OCI-LY7 (cell line): Measurements from ENCODE around the gene HYLS1. TPM values are rescaled to one million over a fixed set of nuclear protein-coding genes. Genes with fewer than 3 reads are reported as not detected.

Source experiments
- BruUV-seq: library from RNA; stranded (reverse); fragments of 400-500 nt; replicated peaks from 2 replicates; lab custom pipeline; 2021; lab: Mats Ljungman, UMichigan
- CTCF ChIA-PET: fragments of 300-600 bp; sonication (Branson Sonifier 250); formaldehyde crosslinking; loops from one replicate; lab custom pipeline; 2022; ENCODE audit warnings: antibody characterized with exemption; ENCODE audit not compliant: unreplicated experiment; lab: Charles Lee
- POLR2A ChIA-PET: fragments of 300-600 bp; sonication (Branson Sonifier 250); formaldehyde crosslinking; loops from one replicate; lab custom pipeline; 2022; ENCODE audit warnings: antibody characterized with exemption; lab: Charles Lee
- DNase-seq: peaks from one replicate; pipeline ENCODE4 v3.0.0-alpha.2; 2015; ENCODE audit warnings: low spot score
- H2AFZ ChIP-seq: fragments of 200-600 bp; sonication (generic), shearing (Covaris generic); 2 replicates; pipeline ENCODE4 v1.6.1; 2014; ENCODE audit warnings: mild to moderate bottlenecking, antibody characterized with exemption, low read length, moderate library complexity
- H3K27ac ChIP-seq: fragments of 200-600 bp; sonication (generic); 2 replicates; pipeline ENCODE4 v1.5.1; 2014; ENCODE audit warnings: mixed run types, low read depth, mild to moderate bottlenecking, moderate library complexity, low read length, inconsistent platforms; ENCODE audit not compliant: poor library complexity, severe bottlenecking
- H3K36me3 ChIP-seq: fragments of 200-600 bp; sonication (generic); 2 replicates; pipeline ENCODE4 v1.6.1; 2014; ENCODE audit warnings: mild to moderate bottlenecking, antibody characterized with exemption, low read length, moderate library complexity, mixed read lengths; ENCODE audit not compliant: insufficient read depth
- H3K4me1 ChIP-seq: fragments of 200-600 bp; sonication (generic); 2 replicates; pipeline ENCODE4 v1.5.1; 2014; ENCODE audit warnings: mild to moderate bottlenecking, low read length; ENCODE audit not compliant: insufficient read depth, poor library complexity, severe bottlenecking
- H3K4me2 ChIP-seq: fragments of 200-600 bp; sonication (generic); 2 replicates; pipeline ENCODE4 v1.6.1; 2014; ENCODE audit warnings: mild to moderate bottlenecking, low read length
- H3K4me3 ChIP-seq: fragments of 200-600 bp; sonication (generic); 2 replicates; pipeline ENCODE4 v1.5.1; 2014; ENCODE audit warnings: mild to moderate bottlenecking, low read depth, low read length; ENCODE audit not compliant: poor library complexity, severe bottlenecking
- H3K79me2 ChIP-seq: fragments of 200-600 bp; sonication (generic); 2 replicates; pipeline ENCODE4 v1.6.1; 2016; ENCODE audit warnings: low read depth, mild to moderate bottlenecking, low read length, moderate library complexity, mixed read lengths; ENCODE audit not compliant: insufficient read depth
- H3K9me2 ChIP-seq: fragments of 200-600 bp; sonication (generic); 2 replicates; pipeline ENCODE4 v1.6.1; 2016; ENCODE audit warnings: mild to moderate bottlenecking, low read length, mixed read lengths; ENCODE audit not compliant: insufficient read depth
- H3K9me3 ChIP-seq: fragments of 200-600 bp; sonication (generic); 2 replicates; pipeline ENCODE4 v1.6.1; 2014; ENCODE audit warnings: mild to moderate bottlenecking, mixed run types, low read length, mixed read lengths
- H4K20me1 ChIP-seq: fragments of 200-600 bp; sonication (generic); 2 replicates; pipeline ENCODE4 v1.6.1; 2014; ENCODE audit warnings: mild to moderate bottlenecking, antibody characterized with exemption, low read length, moderate library complexity, mixed read lengths; ENCODE audit not compliant: insufficient read depth
- EZH2phosphoT487 ChIP-seq: fragments of 200-600 bp; sonication (generic); IDR thresholded peaks from 2 replicates; pipeline ENCODE4 v1.6.1; 2018; ENCODE audit warnings: low read depth, borderline replicate concordance, mild to moderate bottlenecking, mixed run types, antibody characterized with exemption, low read length, moderate library complexity, mixed read lengths
- intact Hi-C: fragments of 100-400 bp; cut with micrococcal nuclease; formaldehyde crosslinking; loops from one replicate; pipeline ENCODE4 v1.10.0; 2022; ENCODE audit not compliant: unreplicated experiment
- total RNA-seq, 2 experiments: library from RNA; depleted of rRNA in 1 of 2; stranded (reverse); fragments of >200 nt in 1 of 2; shearing (Covaris generic) in 1 of 2; gene quantifications; 2 replicates each; pipeline ENCODE4 v1.2.3, GENCODE V29; 2014 to 2022
- TF ChIP-seq, protein P1 (sequence below): fragments of 200-600 bp; sonication (generic); conservative IDR thresholded peaks from 2 replicates; pipeline ENCODE4 v1.5.1; 2014; ENCODE audit warnings: mild to moderate bottlenecking, antibody characterized with exemption, low read length, moderate library complexity, mixed read lengths

The HYLS1 gene
- total RNA-seq, 2 experiments from 2014 or later, result 18.3 to 31.5 TPM

- ChIA-PET POLR2A (no interaction called here), CTCF (no interaction called here)
- Histone ChIP-seq H2AFZ (no peak overlapping the region), H3K4me2 (no peak overlapping the region), H3K27ac (no peak overlapping the region), H3K36me3 (no peaks in the 10 kb centered on the region), H3K4me1 (no peaks in the 10 kb centered on the region), H4K20me1 (no peaks in the 10 kb centered on the region), H3K9me2 (no peaks in the 10 kb centered on the region), H3K4me3 (no peak overlapping the region), H3K9me3 (no peaks in the 10 kb centered on the region), H3K79me2 (no peaks in the 10 kb centered on the region)
- no peak for DNase-seq
- no TSS peak for BruUV-seq
- TF ChIP-seq, protein P1, sequence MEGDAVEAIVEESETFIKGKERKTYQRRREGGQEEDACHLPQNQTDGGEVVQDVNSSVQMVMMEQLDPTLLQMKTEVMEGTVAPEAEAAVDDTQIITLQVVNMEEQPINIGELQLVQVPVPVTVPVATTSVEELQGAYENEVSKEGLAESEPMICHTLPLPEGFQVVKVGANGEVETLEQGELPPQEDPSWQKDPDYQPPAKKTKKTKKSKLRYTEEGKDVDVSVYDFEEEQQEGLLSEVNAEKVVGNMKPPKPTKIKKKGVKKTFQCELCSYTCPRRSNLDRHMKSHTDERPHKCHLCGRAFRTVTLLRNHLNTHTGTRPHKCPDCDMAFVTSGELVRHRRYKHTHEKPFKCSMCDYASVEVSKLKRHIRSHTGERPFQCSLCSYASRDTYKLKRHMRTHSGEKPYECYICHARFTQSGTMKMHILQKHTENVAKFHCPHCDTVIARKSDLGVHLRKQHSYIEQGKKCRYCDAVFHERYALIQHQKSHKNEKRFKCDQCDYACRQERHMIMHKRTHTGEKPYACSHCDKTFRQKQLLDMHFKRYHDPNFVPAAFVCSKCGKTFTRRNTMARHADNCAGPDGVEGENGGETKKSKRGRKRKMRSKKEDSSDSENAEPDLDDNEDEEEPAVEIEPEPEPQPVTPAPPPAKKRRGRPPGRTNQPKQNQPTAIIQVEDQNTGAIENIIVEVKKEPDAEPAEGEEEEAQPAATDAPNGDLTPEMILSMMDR, result no peak
- no peak for TF ChIP-seq EZH2phosphoT487
- intact Hi-C loops, result no loop called here
Observed at GRCh38 chr11:125931116-125931515, 43.6 kb downstream of the HYLS1 start.

DNA sequence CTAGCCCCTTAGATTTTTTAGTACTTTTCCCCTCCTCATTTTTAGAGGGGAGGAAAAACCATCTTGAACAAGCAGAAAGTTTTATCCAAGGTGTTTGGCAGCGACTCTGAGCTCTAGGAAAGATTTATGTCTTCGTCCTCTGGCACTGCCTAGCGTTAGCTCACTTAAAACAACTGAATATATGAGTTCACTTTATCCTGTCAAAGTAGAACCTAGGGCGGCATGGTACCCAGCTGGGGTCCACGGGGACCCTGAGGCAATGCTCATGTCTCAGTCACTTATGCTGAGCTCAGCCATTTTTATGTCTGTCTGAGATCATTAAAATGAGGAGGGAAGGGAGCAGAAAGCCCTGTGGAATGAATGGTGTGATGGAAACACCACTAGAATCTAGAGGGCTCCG, 44.2 kb downstream of the HYLS1 start:
- BruUV-seq, result no TSS peak
- H3K4me3 ChIP-seq, result no peak overlapping the region
- POLR2A ChIA-PET, result interaction anchor here (0.9 kb wide), 1 partner anchor 296 kb away, joined by 3 read pairs; no protein-coding TSS in a partner anchor
- H4K20me1 ChIP-seq, result no peaks in the 10 kb centered on the region
- H3K4me1 ChIP-seq, result no peaks in the 10 kb centered on the region
- no peaks in the 10 kb centered on the region for H3K36me3 ChIP-seq
- CTCF ChIA-PET, result no interaction called here
- no peaks in the 10 kb centered on the region for H3K9me3 ChIP-seq
- no peaks in the 10 kb centered on the region for H3K9me2 ChIP-seq
- DNase-seq, result no peak
- intact Hi-C loops, result no loop called here
- no peak overlapping the region for H3K27ac ChIP-seq
- H2AFZ ChIP-seq, result no peak overlapping the region
- TF ChIP-seq, protein P1, result no peak
- TF ChIP-seq EZH2phosphoT487, result no peak
- no peak overlapping the region for H3K4me2 ChIP-seq
- no peaks in the 10 kb centered on the region for H3K79me2 ChIP-seq

- Histone ChIP-seq H2AFZ (no peak overlapping the region), H3K36me3 (no peaks in the 10 kb centered on the region), H3K4me1 (no peaks in the 10 kb centered on the region), H3K9me2 (no peaks in the 10 kb centered on the region), H3K79me2 (no peaks in the 10 kb centered on the region), H3K9me3 (no peaks in the 10 kb centered on the region), H3K27ac (no peak overlapping the region), H3K4me3 (no peak overlapping the region), H3K4me2 (no peak overlapping the region), H4K20me1 (no peaks in the 10 kb centered on the region)
- POLR2A ChIA-PET, result interaction anchor here (0.9 kb wide), 1 partner anchor 296 kb away, joined by 3 read pairs; no protein-coding TSS in a partner anchor
- intact Hi-C loops, result no loop called here
- CTCF ChIA-PET, result no interaction called here
- BruUV-seq, result no TSS peak
- TF ChIP-seq, protein P1, result no peak
- TF ChIP-seq EZH2phosphoT487, result no peak
- no peak for DNase-seq
Observed at GRCh38 chr11:125932301-125932700, 44.8 kb downstream of the HYLS1 start.
